ENCODE data around the gene ZBTB39. TPM values are rescaled to one million over a fixed set of nuclear protein-coding genes. Genes with fewer than 3 reads are reported as not detected.
A peak's percentile ranks its signal among the peaks of the same experiment; 100 is the strongest.
"Not testable (repeated sequence)": the region's sequence is repeated elsewhere in the genome, so short reads cannot be mapped to it uniquely, and the experiment has no call there.

Gene ZBTB39, protein sequence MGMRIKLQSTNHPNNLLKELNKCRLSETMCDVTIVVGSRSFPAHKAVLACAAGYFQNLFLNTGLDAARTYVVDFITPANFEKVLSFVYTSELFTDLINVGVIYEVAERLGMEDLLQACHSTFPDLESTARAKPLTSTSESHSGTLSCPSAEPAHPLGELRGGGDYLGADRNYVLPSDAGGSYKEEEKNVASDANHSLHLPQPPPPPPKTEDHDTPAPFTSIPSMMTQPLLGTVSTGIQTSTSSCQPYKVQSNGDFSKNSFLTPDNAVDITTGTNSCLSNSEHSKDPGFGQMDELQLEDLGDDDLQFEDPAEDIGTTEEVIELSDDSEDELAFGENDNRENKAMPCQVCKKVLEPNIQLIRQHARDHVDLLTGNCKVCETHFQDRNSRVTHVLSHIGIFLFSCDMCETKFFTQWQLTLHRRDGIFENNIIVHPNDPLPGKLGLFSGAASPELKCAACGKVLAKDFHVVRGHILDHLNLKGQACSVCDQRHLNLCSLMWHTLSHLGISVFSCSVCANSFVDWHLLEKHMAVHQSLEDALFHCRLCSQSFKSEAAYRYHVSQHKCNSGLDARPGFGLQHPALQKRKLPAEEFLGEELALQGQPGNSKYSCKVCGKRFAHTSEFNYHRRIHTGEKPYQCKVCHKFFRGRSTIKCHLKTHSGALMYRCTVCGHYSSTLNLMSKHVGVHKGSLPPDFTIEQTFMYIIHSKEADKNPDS
- total RNA-seq = 1 to 10 TPM; 5.1 to 5.5 TPM

DNA sequence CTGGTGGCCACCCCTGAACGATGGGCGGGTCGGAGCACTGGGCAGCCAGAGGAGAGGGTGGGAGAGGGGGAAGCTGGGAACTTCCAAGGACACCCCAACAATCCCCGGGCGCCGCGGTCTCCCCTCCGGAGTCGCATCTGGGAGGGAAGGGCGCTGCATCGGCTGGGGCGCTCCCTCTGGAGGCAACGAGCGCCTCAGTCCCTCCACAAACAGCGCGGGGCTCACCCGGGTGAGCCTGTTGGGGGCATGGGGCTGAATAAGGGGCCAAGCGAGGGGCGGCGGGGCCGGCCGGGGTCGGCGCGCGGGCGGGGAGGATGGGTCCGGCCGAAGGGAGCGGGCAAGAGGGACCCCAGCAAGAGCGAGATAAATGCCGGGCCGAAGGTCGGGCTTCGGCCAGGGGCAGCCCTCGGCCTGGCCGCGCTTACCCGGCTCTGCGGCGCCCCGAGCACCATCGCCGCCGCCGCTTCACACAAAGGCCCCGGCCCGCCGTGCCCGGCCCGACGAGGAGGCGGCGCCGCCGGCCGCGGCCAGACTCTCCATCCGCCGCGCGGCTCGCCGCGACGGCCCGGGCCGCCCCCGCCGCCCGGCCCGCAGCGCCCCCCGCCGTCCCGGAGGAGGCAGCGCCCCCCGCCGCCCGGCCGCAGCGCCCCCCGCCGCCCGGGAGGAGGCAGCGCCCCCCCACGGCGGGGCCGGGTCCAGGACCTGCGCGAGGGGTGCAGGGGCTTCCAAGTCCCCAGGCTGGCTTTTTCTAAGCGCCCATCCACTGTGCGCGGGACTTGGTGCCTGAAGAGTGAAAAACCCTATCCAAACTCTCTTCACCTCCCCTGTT is at the start of gene ZBTB39:
Gene ZBTB39, minus strand, starts transcription at position 567 of the 829 bp plus-strand sequence. CDS start 1,629 bp downstream, outside the sequence.
- Mint-ChIP-seq H3K9me3 (no peaks in the 10 kb centered on the region), H3K4me3 (peak within 1 kb of the TSS; percentile 83), H3K4me1 (ENCODE audit: low read depth) (peaks cover 45% of the 10 kb centered on the region), H3K27ac (peak within 1 kb of the TSS; percentile 80), H3K27me3 (no peaks in the 10 kb centered on the region), H3K36me3 (ENCODE audit: low read depth) (peaks cover 27% of the 10 kb centered on the region)
- ChIA-PET CTCF (interaction anchor here (0.7 to 9.9 kb wide), 20 partner anchors 9 to 248 kb away, joined by 3 to 123 read pairs (median 6); partner anchors contain the start of genes STAT6 and TAC3), POLR2A (interaction anchor here (0.7 to 3.3 kb wide), 5 partner anchors 8 to 127 kb away, joined by 3 to 11 read pairs (median 3); no protein-coding TSS in a partner anchor)
- intact Hi-C loops (cut with micrococcal nuclease) = loop anchor here (5.0 kb wide), 1 partner anchor 106 kb away; the partner anchor contains the start of gene STAT6
- TF ChIP-seq, protein P1, sequence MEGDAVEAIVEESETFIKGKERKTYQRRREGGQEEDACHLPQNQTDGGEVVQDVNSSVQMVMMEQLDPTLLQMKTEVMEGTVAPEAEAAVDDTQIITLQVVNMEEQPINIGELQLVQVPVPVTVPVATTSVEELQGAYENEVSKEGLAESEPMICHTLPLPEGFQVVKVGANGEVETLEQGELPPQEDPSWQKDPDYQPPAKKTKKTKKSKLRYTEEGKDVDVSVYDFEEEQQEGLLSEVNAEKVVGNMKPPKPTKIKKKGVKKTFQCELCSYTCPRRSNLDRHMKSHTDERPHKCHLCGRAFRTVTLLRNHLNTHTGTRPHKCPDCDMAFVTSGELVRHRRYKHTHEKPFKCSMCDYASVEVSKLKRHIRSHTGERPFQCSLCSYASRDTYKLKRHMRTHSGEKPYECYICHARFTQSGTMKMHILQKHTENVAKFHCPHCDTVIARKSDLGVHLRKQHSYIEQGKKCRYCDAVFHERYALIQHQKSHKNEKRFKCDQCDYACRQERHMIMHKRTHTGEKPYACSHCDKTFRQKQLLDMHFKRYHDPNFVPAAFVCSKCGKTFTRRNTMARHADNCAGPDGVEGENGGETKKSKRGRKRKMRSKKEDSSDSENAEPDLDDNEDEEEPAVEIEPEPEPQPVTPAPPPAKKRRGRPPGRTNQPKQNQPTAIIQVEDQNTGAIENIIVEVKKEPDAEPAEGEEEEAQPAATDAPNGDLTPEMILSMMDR (IDR thresholded peaks at IDR 0.05) = peak; percentile 34
- peak; percentile 65 for DNase-seq
- peak; percentile 83 for ATAC-seq

GRCh38 chr12:57055824-57056223 is 49.5 kb upstream of the ZBTB39 start:
- Mint-ChIP-seq H3K4me3 (no peak overlapping the region), H3K36me3 (ENCODE audit: low read depth) (peaks cover 66% of the 10 kb centered on the region), H3K27ac (peak overlapping the region; percentile 35), H3K9me3 (no peaks in the 10 kb centered on the region), H3K4me1 (ENCODE audit: low read depth) (peaks cover 35% of the 10 kb centered on the region), H3K27me3 (no peaks in the 10 kb centered on the region)
- DNase-seq = no peak
- intact Hi-C loops (cut with micrococcal nuclease) = no loop called here
- ATAC-seq = no peak
- ChIA-PET POLR2A (interaction anchor here (0.6 to 1.0 kb wide), 2 partner anchors 30 to 219 kb away, joined by 3 read pairs; no protein-coding TSS in a partner anchor), CTCF (interaction anchor here (1.4 to 2.1 kb wide), 4 partner anchors 47 to 68 kb away, joined by 3 to 11 read pairs (median 5); no protein-coding TSS in a partner anchor)
- TF ChIP-seq, protein P1 (IDR thresholded peaks at IDR 0.05) = no peak

- POLR2A ChIA-PET, CTCF ChIA-PET: not testable (repeated sequence)
Measured at GRCh38 chr12:57053901-57054300, 47.6 kb upstream of the ZBTB39 start.

GRCh38 chr12:57053146-57053545 is 46.8 kb upstream of the ZBTB39 start:
- POLR2A ChIA-PET = interaction anchor here (0.7 kb wide), 1 partner anchor 27 kb away, joined by 3 read pairs; no protein-coding TSS in a partner anchor
- Mint-ChIP-seq H3K4me1 (ENCODE audit: low read depth) (peaks cover 31% of the 10 kb centered on the region), H3K36me3 (ENCODE audit: low read depth) (peaks cover 43% of the 10 kb centered on the region)
- H3K27me3 Mint-ChIP-seq; intact Hi-C loops (cut with micrococcal nuclease); H3K4me3 Mint-ChIP-seq; H3K9me3 Mint-ChIP-seq; H3K27ac Mint-ChIP-seq; DNase-seq; ATAC-seq: not testable (repeated sequence)
- CTCF ChIA-PET = interaction anchor here (0.9 to 5.7 kb wide), 4 partner anchors 8 to 71 kb away, joined by 3 to 66 read pairs (median 4); no protein-coding TSS in a partner anchor

More at GRCh38 chr12:57053901-57054300, 47.6 kb upstream of the ZBTB39 start:
- H3K9me3 Mint-ChIP-seq; H3K27ac Mint-ChIP-seq; H3K27me3 Mint-ChIP-seq; intact Hi-C loops (cut with micrococcal nuclease); DNase-seq; H3K4me3 Mint-ChIP-seq; ATAC-seq: not testable (repeated sequence)
- Mint-ChIP-seq H3K4me1 (ENCODE audit: low read depth) (peaks cover 30% of the 10 kb centered on the region), H3K36me3 (ENCODE audit: low read depth) (peaks cover 51% of the 10 kb centered on the region)

DNA sequence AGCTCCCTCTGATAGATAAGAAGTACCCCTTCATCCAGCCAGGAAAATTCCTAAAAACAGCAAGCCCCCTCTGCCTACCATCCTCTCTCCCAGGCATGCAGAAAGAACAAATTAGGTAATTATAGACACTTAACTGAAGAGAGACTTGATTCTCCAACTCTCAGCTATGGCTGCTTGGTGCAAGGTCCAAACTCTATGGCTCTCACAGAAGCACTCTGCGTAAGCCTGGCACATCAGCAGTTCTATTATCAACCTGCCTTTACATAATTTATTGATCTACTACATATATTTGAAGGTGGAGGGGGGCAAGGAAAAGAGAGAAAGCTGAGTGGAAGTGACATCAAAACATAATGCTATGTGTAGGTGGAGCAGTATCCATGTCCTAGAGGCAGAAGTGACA is 44.7 kb upstream of the ZBTB39 start:
- Mint-ChIP-seq H3K27me3 (no peaks in the 10 kb centered on the region), H3K4me3 (no peak overlapping the region), H3K9me3 (no peaks in the 10 kb centered on the region), H3K27ac (no peak overlapping the region), H3K36me3 (ENCODE audit: low read depth) (peaks cover 25% of the 10 kb centered on the region), H3K4me1 (ENCODE audit: low read depth) (peaks cover 41% of the 10 kb centered on the region)
- intact Hi-C loops (cut with micrococcal nuclease) = no loop called here
- CTCF ChIA-PET = interaction anchor here (1.0 to 5.7 kb wide), 9 partner anchors 10 to 132 kb away, joined by 3 to 66 read pairs (median 5); no protein-coding TSS in a partner anchor
- TF ChIP-seq, protein P1 (IDR thresholded peaks at IDR 0.05) = no peak
- DNase-seq = no peak
- ATAC-seq = no peak
- POLR2A ChIA-PET = interaction anchor here (0.9 to 1.8 kb wide), 6 partner anchors 14 to 47 kb away, joined by 3 to 5 read pairs (median 4); no protein-coding TSS in a partner anchor
